HG03342 (cell line): ENCODE results near the gene CLVS2.

Experiments used
- ATAC-seq: cut with Tn5 transposase; IDR thresholded peaks from one replicate; pipeline ENCODE4 v1.9.1; 2021; ENCODE audit warnings: mild to moderate bottlenecking, moderate library complexity; ENCODE audit not compliant: unreplicated experiment

Gene CLVS2

DNA sequence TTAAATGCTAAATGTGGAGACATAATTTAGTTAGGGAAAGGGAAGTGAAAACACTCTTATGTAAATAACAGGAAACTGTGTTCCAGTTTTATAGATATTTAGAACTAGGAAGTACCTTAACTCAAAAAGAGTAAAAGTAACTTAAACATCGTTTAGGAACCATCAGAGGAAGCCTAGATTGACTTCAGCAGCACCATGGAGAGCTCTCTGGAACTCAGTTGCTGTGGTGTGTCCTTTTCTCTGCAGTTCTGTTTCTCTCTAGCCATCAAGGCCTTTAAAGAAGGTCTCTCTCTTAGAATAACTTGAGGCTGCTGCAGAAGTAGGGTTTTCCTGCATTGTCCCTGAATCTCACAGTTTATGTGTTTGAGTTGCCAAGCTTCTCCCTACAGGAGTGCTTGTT lies 26.9 kb downstream of the CLVS2 start:
- ATAC-seq: no peak

DNA sequence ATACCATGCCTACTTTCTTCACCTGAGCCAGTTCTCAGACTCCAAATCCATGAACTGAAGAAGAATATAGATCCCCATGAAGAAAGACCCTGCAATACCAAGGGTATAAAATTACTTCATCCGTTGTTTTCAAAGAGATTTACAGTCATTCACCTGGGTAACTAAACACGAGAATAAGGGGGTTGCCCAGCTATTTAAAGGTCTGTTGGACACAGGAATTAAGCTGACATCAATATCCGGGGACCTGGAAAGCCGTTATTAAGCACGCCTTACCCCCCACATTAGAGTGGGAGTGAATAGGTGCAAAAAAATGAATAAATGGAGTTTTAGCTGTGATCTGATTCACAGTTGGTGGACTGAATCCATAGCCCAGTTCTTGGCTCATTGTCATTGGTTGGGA lies 28.9 kb downstream of the CLVS2 start:
- no peak for ATAC-seq

DNA sequence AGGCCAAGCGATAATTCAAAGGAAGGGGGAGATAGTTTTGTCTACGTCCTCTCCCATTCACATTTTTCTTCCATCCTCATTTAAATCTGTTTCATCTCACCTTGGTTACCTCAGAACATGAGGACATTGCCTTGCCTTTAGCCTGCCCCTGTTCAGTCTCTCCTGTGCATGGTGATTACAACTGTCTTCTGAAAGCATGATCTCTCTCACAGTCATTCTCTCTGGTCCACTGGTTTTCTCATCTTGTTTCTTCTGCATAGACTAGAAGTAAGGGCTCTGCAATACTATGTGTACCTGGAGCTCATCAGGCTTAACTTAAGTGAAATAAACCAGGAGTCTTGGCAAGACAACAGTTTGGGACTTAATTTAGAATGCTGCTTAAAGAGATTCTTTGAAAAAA lies 31.4 kb downstream of the CLVS2 start:
- no peak for ATAC-seq

DNA sequence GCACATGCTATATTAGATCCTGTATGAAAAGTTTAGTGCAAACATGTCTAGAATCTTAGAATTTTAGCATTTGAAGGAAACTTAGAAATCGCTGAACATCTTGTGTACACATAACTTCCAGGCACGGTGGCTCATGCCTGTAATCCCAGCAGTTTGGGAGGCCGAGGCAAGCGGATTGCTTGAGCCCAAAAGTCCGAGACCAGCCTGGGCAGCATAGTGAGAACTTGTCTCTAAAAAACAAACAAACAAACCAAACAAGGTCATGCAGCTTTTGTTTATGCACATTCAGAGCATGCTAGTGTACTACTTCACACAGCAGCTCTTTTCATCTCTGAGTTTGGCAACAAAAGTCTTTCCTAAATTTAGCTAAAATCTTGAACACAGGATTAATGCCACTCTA lies 32.2 kb downstream of the CLVS2 start:
- ATAC-seq: no peak

DNA sequence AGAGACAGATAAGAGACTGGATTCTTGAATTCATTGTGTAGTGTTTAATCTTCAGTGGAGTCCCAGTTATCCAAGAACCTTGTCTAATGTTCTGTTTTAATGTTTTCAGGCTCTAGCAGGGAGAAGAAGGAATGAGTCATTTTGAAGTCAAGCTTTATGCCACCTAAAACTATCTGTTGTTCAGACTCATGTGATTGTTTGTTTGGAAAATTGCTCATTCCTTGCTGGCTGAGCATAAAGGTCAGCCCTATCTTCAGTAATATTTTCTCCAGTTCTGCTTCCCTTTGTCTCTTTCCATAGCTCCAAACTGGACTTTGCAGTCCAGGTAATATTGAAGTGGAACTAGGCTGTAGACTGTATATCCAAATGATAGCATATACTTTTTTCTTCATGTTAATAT lies 34.2 kb downstream of the CLVS2 start:
- no peak for ATAC-seq

DNA sequence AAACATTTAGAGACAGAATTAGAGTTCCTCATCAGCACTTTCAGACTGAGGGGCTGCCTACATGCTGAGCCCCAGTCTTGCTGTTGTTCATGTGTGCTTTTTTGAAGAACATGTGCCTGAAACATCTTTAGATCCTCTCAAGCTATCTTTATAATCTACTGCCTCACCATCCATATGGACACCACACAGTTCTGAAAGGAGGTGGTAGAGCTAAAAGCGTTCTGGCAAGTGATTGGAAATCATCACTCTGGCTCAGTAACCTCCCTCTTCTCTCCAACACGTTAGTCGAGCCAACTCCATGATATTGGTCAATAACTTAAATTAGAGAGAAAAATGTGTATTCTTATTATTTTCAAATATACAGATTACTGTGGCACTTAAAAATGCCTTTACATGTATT lies 40.6 kb downstream of the CLVS2 start:
- ATAC-seq: no peak

DNA sequence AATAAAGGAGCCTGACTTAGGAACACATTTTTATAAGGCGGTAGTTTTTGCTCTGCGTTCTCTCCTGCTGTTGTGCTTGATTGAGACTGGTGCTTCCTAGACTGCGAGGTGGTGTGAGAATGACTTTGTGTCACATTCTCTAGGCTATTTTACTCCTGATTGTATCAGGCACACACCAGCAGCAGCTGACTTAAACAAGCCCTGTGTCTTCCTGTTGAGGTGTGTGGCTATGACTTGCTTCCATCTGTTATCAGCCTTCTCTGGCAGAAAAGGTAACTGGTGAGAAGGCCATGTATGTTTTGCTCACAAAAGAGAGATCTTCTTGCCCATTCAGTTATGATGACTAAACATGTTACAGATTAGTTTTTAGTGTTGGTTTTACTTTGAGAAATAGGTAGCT lies 43.4 kb downstream of the CLVS2 start:
- no peak for ATAC-seq

DNA sequence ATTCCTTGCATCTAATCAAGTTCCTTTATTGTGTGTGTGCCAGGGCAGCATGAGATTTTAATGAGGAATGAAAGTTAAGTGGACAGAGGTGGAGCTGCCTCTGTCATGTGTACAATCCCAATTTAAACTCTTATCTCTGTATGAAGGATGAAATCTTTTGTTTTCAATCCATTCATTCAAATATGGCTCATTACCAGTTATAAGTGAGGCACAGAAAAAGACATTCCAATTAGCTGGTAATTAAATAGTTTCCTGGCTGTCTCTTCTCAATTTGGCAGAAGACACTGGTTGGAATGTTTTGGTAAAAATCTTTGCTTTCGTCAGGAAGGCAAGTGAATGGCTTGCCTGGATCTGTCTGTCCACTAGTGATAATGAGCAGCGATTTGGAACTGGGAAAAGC lies 46.4 kb downstream of the CLVS2 start:
- no peak for ATAC-seq

DNA sequence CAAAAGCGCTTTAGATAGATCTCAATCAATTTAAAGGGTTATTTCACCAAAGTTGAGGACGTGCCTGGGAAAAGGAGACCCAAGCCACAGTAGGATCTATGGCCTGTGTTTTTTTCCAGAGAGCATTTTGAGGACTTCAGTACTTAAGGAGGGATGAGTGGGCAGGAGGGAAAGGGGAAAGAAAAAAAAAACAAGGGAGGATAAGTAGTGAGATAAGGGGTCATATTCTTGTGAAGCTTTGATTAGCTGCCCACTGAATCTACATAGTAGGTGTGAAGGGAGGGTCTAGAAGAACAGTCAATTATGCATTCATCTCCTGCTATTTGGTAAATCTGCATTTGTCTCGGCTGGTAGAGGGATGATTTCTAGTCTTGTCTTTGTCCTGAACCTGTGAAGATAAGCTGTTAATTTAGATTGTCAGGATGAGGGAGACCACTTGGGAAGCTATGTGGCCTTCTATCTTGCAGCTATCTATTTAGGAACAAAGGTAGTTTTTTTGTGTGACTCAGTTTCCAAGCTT lies 48.4 kb downstream of the CLVS2 start:
- ATAC-seq: no peak

DNA sequence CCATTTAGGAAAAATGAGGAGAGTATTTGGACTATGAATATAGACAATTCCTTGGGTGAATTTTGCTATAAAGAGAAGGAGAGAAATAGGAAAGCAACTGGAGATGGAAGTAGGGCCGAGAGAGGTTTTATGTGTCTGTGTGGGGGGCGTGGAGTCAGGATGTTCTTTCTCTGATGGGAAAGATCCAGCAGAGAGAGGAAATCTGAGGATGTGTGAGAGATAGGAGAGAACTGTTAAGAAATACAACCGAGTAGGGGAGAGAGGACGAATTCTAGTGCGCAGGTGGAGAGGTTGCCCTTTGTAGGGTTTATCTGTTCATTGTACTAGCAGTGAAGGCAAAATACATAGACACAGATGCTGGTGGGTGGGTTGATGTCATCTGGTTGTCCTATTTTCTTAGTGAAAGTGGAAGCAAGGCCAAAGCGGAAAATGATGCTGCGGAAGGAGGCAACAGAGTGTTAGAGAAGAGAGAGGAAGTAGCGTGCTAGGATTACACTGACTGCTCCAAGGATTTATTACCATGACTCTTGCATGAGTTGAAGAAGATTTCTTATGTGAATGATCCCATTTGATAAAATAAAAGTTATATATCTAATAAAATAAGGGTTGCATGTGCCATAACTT lies 57.7 kb downstream of the CLVS2 start:
- no peak for ATAC-seq

DNA sequence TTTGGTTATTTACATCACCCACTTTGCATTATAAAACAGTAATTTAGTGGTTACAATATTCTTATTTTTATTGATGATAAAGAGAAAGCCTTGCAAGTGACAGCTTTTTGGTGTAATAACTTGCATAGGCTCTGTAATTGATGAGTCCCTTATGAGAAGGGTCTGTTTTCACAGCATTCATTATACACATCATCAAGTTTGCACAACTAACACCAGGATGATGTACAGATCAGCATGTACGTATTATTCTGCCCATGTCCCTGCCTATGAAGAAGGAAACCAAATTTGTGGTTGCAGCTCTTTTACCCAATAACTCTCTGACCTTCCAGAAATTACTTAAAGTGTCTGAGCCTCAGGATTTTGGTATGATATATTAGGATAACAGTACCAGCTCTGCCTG lies 59.2 kb downstream of the CLVS2 start:
- no peak for ATAC-seq

DNA sequence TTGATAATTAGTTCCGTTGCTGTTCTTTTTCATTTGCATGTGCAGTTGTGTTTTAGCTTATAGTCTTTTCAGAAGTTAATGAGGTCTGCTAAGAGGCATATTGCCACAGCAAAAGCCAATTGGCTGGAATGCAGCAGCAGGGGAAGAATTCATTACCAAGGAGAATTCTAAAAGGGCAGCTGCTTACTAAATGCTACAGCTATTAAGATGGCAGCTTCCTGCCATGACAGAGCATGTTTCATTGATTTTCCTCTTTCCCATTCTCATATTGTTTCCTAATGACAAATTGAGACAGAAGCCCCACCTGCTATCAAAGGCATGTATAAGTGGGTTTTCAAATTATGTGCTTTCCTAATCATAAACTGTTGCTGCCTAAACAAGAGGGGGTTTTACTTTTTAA lies 66.6 kb downstream of the CLVS2 start:
- ATAC-seq: no peak

DNA sequence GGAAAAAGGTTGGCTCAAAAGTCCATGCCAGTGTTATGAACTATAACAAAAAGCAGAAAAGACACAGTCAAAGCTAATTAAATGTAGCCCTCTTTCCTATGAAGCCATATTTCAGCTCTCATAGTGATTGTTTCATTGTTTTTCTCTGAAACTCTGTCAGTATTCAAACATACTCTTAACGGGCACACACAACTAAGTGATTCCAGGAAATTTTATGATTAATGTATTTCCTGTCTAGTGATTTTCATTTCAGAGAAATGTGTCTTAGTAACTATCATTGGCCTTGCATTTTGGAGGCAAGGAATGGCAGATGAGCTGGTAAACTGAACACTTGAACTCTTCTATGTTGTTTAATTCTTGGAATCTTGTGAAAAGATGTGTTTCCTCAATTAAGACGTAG lies 68.0 kb downstream of the CLVS2 start:
- no peak for ATAC-seq

DNA sequence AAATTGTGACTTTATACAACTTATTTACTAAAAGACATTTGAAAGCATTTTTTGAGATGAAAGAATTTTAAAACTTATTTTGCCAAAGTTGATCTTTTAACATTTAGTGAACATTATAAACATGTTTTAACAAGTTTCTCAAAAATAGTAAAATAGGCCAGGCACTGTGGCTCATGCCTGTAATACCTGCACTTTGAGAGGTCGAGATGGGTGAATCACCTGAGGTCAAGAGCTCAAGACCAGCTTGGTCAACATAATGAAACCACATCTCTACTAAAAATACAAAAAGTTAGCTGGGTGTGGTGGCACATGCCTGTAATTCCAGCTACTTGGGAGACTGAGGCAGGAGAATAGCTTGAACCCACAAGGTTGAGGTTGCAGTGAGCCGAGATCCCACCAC lies 78.6 kb downstream of the CLVS2 start:
- ATAC-seq: no peak

DNA sequence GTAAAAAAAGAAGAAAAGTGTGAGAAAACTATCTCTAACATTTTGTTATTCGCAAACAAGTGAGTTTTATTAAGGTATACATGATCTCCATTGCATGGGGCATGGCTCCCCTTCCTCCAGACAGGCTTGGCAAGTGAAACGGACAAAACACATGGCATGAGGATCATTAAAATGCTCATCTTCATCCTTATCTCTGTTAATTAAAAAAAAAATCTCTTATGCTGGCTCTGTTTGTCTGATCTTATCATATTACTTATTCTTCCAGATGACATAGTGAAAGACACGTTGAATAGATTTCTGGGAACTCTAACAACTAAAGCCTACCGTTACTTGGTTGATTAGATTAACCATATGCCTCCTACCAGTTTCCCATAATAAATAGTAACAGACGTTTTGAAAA lies 89.4 kb downstream of the CLVS2 start:
- no peak for ATAC-seq

DNA sequence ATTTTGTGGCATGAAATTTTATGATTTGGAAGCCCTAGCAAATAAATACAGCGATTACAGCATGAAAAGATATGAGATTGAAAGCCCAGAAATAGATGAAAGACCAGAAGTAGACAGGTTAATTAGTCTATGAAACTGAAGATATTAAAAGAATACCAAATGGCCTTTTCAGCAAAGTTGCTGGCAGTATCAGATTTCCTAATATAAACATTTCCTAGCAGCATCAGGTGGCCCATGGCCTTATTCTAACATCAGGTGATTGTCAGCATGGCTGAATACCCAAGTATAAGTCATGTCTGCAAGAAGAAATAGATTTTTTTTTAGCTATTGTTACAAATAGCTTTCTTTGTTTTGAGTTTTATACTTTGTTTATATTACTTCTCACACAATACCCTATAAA lies 93.2 kb downstream of the CLVS2 start:
- ATAC-seq: no peak

DNA sequence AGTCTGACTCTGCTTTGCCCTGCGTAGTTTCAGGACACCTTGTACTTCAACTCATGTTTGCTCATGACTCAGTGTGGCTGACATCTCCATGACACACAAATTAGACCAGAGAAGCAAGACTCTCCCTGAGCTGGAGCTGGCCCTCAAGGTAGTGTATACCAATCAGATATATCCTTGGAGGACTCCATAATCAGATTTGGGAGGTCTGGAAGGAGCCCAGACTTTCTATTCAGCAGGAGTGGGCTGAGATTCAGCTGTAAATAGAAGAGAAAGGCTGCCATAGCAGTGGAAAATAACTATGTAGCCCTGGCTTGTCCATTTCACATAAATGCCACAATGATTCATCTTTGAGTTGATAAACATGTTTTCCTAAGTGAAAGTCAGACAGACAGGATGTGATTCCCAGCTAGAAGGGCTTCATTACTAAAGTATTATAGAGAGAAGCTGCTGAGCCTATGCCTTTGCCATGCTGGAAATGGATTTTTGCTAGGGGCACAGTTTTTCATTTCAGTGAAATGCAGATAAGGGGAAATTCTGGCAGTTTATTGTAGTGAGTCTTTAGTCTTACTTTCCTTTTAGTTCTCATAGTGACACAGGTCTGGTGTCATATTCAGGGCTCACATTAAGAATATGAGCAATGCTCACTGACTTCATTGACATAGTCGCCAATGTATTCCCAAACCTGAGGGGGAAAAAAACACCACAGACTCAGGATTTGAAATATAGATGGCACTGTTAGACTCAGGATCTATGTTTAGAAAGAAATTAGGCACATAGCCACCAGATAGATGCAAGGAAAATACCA lies 95.3 kb downstream of the CLVS2 start:
- ATAC-seq: no peak

DNA sequence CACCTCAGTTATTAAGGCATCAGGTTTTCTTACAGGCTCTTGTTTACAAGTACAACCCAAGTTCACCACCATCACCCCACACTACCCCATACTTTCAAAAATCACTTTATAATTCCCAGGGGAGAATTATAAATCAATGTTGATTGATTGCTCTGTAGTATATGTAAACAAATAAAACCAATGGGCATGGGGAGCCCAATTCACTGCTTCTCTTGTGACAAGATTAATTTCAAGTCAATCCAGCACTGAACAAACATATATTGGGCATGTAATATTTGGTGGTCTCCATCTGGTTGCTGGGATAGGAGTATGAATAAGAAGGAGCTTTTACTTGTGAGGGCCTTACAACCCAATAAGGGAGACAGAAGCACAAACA lies 95.8 kb downstream of the CLVS2 start:
- no peak for ATAC-seq

DNA sequence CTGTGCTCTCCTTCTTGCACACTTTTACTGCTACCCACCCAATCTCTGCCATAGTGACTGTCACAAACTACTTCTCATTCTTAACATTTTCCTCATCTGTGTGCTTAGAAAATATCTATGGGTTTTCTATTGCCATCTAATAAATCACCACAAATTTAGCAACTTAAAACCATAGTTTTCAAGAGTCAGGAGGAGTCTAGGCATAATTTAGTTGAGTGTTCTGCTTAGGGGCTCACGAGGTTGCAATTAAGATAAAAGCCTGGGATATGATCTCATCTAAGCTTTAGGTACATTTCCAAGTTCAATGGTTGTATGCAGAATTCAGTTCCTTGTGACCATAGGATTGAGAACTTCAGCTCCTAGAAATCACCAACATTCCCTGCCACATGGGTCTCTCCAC lies 98.8 kb downstream of the CLVS2 start:
- no peak for ATAC-seq

DNA sequence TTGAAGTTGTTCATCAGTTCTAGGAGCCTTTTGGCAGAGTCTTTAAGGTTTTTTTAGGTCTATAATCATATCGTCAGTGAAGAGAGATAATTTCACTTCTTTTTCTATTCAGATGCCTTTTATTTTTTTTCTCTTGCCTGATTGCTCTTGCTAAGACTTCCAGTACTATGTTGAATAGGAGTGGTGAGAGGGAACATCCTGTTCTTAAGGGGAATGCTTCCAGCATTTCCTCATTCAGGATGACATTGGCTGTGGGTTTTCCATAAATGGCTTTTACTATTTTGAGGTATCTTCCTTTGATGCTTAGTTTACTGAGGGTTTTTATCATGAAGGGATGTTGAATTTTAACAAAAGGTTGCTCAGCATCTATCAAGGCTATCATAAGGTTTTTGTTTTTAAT lies 109.5 kb downstream of the CLVS2 start:
- ATAC-seq: no peak

DNA sequence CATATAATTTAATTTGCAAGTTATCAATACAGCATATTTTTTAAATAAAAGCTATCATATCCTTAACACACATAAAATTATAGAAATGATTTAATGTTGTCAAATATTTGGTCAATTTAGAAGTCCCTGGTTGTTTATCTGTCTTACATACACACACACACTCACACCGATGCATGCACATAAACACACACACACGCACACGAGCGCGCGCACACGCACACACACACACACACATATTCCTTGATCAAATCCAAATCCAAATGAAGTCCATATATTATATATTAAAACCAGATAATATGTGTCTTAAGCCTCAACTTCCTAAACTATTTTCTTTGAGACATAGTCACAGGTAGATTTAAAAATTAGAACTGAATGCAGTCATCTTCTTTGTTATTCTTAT lies 120.3 kb downstream of the CLVS2 start:
- ATAC-seq: no peak

DNA sequence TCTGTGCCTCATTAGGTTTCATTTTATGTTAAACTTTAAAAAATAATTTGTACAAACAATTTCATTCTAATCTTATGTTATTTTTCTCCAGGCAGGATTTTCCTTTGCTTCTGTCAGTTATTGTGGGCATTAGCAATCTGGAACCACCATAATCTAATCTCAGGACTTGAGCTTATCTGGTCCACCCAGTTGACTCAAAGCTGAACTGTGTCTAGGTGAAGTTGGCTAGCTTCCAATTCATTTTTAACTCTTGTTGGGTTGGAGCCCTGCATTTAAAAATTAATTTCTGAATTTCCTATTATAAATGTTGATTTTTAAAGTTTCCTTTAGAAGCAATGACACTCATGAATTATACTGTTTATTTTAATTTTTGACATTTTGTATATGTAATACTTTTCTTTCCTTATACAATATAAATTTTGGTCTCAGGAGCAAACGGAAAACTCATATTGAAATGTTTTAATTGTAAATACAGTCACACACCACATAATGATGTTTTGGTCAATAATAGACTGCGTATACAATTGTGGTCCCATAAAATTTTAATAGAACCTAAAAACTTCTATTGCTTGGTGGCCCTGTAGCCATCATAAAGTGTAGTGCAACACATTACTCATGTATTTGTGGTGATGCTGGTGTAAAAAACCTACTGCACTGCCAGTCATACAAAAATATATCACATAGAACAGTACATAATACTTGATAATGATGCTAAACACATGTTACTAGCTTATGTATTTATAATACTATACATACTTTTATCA lies 121.3 kb downstream of the CLVS2 start:
- ATAC-seq: no peak
